Osteoblast (primary cell): ENCODE data around the gene MAP3K20. TPM values are rescaled to one million over a fixed set of nuclear protein-coding genes. Genes with fewer than 3 reads are reported as not detected.

Source experiments
- DNase-seq: peaks from one replicate; pipeline ENCODE4 v3.0.0; 2011; ENCODE audit warnings: low spot score, mixed read lengths; ENCODE audit not compliant: insufficient read length; ENCODE audit errors: missing footprints
- H2AFZ ChIP-seq: 2 replicates; pipeline ENCODE4 v1.6.0; 2011; ENCODE audit warnings: mild to moderate bottlenecking, low read length
- H3K27ac ChIP-seq: 2 replicates; pipeline ENCODE4 v1.5.1; 2011; ENCODE audit warnings: mild to moderate bottlenecking, low read depth, low read length, moderate library complexity
- H3K27me3 ChIP-seq: 2 replicates; pipeline ENCODE4 v1.6.0; 2012; ENCODE audit warnings: mild to moderate bottlenecking, control low read depth, inconsistent platforms, low read length, moderate library complexity; ENCODE audit not compliant: insufficient read depth
- H3K36me3 ChIP-seq: 2 replicates; pipeline ENCODE4 v1.5.1; 2011; ENCODE audit warnings: mild to moderate bottlenecking, low read length, control low read depth, moderate library complexity; ENCODE audit not compliant: insufficient read depth
- H3K4me1 ChIP-seq: 2 replicates; pipeline ENCODE4 v1.5.1; 2011; ENCODE audit warnings: mild to moderate bottlenecking, low read length, control low read depth, moderate library complexity; ENCODE audit not compliant: insufficient read depth
- H3K4me2 ChIP-seq: 2 replicates; pipeline ENCODE4 v1.6.0; 2011; ENCODE audit warnings: mild to moderate bottlenecking, low read length; ENCODE audit not compliant: insufficient read depth
- H3K4me3 ChIP-seq: fragments of 200-600 bp; sonication (generic); 3 replicates; pipeline ENCODE4 v1.5.1; 2012; ENCODE audit warnings: mild to moderate bottlenecking, low read length, inconsistent platforms; ENCODE audit not compliant: insufficient read depth
- H3K79me2 ChIP-seq: 2 replicates; pipeline ENCODE4 v1.6.0; 2012; ENCODE audit warnings: mild to moderate bottlenecking, low read length, control low read depth, inconsistent platforms; ENCODE audit not compliant: insufficient read depth
- H3K9me3 ChIP-seq: 2 replicates; pipeline ENCODE4 v1.5.1; 2011; ENCODE audit warnings: low read depth, low read length, control low read depth
- H4K20me1 ChIP-seq: 2 replicates; pipeline ENCODE4 v1.6.0; 2012; ENCODE audit warnings: mild to moderate bottlenecking, low read length, control low read depth; ENCODE audit not compliant: insufficient read depth
- total RNA-seq: library from RNA; depleted of rRNA; stranded (reverse); fragments of >200 nt; gene quantifications from 2 replicates; pipeline ENCODE4 v1.2.3, GENCODE V29; 2012
- TF ChIP-seq, protein P1 (sequence below): IDR thresholded peaks from 2 replicates; pipeline ENCODE4 v1.5.1; 2011; ENCODE audit warnings: mild to moderate bottlenecking, low read depth, low read length, moderate library complexity; ENCODE audit errors: extremely low read depth

MAP3K20 gene
- total RNA-seq, 1 donor: 56.1 TPM

DNA sequence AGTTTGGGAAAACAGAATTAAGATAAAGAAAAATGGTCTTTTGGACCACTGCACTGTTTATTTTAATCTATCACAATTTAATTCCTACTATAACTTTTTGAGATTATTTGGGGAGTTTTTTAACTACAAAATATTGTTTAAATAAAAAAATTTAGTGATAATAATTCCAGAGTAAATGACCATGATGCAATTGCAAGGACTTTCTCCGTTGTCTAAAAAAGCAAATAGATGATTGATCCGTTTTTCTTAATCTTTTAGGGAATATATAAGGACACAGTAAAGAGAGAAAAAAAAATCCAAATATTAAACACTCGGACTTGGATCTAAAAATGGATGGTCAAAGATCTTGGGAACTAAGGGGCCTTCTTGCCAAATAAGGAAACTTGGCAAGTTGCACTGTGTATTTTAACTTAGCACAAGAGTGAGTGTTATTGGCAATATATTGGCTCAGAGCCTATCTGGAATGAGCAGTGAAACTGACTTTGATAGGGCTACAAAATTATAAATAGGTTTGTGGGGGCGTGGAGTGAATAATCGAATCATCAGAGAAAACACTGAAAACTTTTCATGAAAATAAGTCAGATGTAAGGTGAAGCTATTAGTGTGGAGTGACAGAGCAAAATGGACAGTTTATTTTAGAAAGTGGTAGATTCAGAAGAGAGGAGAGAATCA lies 2.0 kb downstream of the MAP3K20 start:
- Histone ChIP-seq H3K79me2 (peaks cover 64% of the 10 kb centered on the region), H2AFZ (no peak overlapping the region), H3K9me3 (no peaks in the 10 kb centered on the region), H3K27me3 (no peaks in the 10 kb centered on the region), H3K4me2 (peak overlapping the region; percentile 89), H3K4me3 (peak overlapping the region; percentile 85), H3K36me3 (peaks cover 7% of the 10 kb centered on the region), H4K20me1 (no peaks in the 10 kb centered on the region), H3K4me1 (peaks cover 47% of the 10 kb centered on the region), H3K27ac (peak overlapping the region; percentile 96)
- TF ChIP-seq, protein P1, sequence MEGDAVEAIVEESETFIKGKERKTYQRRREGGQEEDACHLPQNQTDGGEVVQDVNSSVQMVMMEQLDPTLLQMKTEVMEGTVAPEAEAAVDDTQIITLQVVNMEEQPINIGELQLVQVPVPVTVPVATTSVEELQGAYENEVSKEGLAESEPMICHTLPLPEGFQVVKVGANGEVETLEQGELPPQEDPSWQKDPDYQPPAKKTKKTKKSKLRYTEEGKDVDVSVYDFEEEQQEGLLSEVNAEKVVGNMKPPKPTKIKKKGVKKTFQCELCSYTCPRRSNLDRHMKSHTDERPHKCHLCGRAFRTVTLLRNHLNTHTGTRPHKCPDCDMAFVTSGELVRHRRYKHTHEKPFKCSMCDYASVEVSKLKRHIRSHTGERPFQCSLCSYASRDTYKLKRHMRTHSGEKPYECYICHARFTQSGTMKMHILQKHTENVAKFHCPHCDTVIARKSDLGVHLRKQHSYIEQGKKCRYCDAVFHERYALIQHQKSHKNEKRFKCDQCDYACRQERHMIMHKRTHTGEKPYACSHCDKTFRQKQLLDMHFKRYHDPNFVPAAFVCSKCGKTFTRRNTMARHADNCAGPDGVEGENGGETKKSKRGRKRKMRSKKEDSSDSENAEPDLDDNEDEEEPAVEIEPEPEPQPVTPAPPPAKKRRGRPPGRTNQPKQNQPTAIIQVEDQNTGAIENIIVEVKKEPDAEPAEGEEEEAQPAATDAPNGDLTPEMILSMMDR: no peak
- no peak for DNase-seq

DNA sequence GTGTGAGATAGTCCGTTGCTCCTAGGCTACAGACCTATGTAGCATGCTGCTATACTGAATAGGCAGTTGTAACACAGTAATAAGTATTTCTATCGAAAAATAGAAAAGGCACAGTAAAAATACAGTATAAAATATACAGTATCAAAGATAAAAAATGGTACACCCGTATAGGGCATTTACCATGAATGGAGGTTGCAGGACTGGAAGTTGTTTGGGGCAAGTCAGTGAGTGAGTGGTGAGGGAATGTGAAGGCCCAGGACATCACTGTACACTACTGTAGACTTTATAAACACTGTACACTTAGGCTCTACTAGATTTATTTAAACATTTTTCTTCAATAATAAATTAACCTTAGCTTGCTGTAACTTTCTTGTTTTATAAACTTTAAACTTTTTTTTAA lies 3.5 kb downstream of the MAP3K20 start:
- Histone ChIP-seq H3K4me2 (peak overlapping the region; percentile 89), H3K9me3 (no peaks in the 10 kb centered on the region), H3K27ac (peak overlapping the region; percentile 96), H3K79me2 (peaks cover 78% of the 10 kb centered on the region), H3K27me3 (no peaks in the 10 kb centered on the region), H3K4me3 (no peak overlapping the region), H3K36me3 (peaks cover 8% of the 10 kb centered on the region), H2AFZ (no peak overlapping the region), H4K20me1 (no peaks in the 10 kb centered on the region), H3K4me1 (peaks cover 54% of the 10 kb centered on the region)
- TF ChIP-seq, protein P1: no peak
- DNase-seq: no peak

DNA sequence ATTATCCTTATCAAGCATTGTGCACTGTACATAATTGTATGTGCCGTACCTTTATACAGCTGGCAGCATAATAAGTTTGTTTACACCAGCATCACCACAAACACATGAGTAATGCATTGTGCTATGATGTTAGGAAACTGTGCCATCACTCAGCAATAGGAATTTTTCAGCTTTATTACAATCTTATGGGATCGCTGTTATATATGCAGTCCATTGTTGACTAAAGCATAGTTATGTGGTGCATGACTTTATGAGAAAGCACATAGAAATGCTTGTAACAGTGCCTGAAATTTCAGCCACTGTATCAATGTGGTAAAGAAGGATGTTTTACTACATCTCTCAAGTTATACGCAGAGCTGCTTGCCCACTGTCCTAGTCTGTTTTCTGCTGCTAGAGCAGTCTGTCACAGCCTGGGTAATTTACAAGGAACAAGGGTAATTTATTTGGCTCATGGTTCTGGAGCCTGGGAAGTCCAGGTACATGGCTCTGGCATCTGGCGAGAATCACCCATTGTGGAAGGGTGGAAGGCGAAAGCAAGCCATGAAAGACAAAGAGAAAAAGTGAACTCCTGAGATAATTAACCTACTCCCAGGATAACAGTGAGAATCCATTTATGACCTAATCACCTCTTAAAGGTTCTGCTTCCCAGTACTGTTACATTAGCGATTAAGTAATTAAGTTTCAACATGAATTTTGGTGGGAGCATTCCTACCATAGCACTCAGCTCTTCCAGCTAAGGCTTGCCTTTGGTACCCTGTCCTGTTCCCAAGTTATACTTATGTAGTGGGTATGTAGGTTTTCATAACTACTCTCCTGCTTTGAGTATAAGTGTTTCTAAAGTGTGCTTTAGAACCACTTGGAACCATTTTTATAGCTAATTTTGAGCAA lies 4.6 kb downstream of the MAP3K20 start:
- no peaks in the 10 kb centered on the region for H3K27me3 ChIP-seq
- TF ChIP-seq, protein P1: no peak
- peaks cover 54% of the 10 kb centered on the region for H3K4me1 ChIP-seq
- H4K20me1 ChIP-seq: no peaks in the 10 kb centered on the region
- H3K4me2 ChIP-seq: peak overlapping the region; percentile 57
- no peaks in the 10 kb centered on the region for H3K9me3 ChIP-seq
- H2AFZ ChIP-seq: no peak overlapping the region
- peaks cover 87% of the 10 kb centered on the region for H3K79me2 ChIP-seq
- peak; percentile 82 for DNase-seq
- H3K4me3 ChIP-seq: peak overlapping the region; percentile 20
- H3K27ac ChIP-seq: peak overlapping the region; percentile 96
- peaks cover 8% of the 10 kb centered on the region for H3K36me3 ChIP-seq

DNA sequence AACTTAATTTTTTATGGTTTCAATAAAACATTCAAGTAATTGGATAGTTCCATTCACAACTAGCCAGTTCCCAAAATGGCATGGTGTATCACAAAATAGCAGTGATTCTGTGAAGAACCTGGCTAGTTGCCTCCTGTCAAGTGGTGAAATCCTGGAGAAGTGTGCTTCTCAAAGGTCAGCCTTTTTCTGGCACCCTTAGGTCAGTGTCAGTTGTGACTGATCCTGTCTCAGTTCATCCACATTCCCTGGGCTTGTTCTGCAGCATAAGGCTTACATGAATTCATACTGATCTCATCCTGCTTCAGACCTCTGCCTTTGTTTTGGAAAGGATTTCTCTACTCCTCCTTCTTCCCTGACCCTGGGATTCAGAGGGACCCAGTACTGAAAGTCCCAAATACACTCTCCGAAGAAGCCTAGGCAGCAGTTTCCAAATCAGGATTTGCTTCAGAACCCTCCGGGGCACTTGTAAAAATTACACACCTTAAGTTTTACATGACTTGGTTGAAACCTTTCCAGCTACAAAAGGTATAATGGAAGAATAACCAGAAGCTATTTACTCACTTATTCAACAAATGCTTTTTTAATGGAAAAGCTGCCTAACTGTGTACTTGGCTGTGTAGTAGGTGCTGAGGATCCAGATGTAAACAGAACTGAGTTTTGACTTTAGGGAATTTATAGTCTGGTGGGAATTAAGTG lies 11.0 kb downstream of the MAP3K20 start:
- H3K27ac ChIP-seq: peak overlapping the region; percentile 87
- no peak for DNase-seq
- TF ChIP-seq, protein P1: no peak
- no peaks in the 10 kb centered on the region for H3K9me3 ChIP-seq
- peak overlapping the region; percentile 8 for H3K4me3 ChIP-seq
- no peak overlapping the region for H2AFZ ChIP-seq
- H3K79me2 ChIP-seq: peaks cover 96% of the 10 kb centered on the region
- no peaks in the 10 kb centered on the region for H4K20me1 ChIP-seq
- peaks cover 40% of the 10 kb centered on the region for H3K4me1 ChIP-seq
- H3K36me3 ChIP-seq: peaks cover 12% of the 10 kb centered on the region
- H3K4me2 ChIP-seq: peak overlapping the region; percentile 37
- no peaks in the 10 kb centered on the region for H3K27me3 ChIP-seq
